WTC11 (cell line): ENCODE measurements around the gene PSMF1.

ENCODE experiments used
- CTCF ChIP-seq: fragments of 200-600 bp; IDR thresholded peaks from 2 replicates; pipeline ENCODE4 v1.8.0; 2022; ENCODE audit warnings: antibody characterized with exemption
- RORB ChIP-seq: fragments of 250-450 bp; sonication (Bioruptor Pico); IDR thresholded peaks from 2 replicates; pipeline ENCODE4 v1.9.0; 2021; ENCODE audit warnings: mild to moderate bottlenecking
- TCF7 ChIP-seq: sonication (generic); formaldehyde crosslinking; IDR thresholded peaks from 2 replicates; pipeline ENCODE4 v1.8.0; 2022; ENCODE audit warnings: mild to moderate bottlenecking, low read depth, missing genetic modification reagents, moderate library complexity
- ZMAT4 ChIP-seq: fragments of 250-450 bp; sonication (Bioruptor Pico); IDR thresholded peaks from 2 replicates; pipeline ENCODE4 v1.9.0; 2021; ENCODE audit warnings: mild to moderate bottlenecking
- TF ChIP-seq, protein P1 (sequence below): sonication (generic); formaldehyde crosslinking; IDR thresholded peaks from 2 replicates; pipeline ENCODE4 v1.8.1; 2022; ENCODE audit warnings: missing genetic modification reagents, borderline replicate concordance

GRCh38 chr20:1163105-1163504, 44.7 kb downstream of the PSMF1 start:
- TF ChIP-seq CTCF, result no peak
- TF ChIP-seq, protein P1, sequence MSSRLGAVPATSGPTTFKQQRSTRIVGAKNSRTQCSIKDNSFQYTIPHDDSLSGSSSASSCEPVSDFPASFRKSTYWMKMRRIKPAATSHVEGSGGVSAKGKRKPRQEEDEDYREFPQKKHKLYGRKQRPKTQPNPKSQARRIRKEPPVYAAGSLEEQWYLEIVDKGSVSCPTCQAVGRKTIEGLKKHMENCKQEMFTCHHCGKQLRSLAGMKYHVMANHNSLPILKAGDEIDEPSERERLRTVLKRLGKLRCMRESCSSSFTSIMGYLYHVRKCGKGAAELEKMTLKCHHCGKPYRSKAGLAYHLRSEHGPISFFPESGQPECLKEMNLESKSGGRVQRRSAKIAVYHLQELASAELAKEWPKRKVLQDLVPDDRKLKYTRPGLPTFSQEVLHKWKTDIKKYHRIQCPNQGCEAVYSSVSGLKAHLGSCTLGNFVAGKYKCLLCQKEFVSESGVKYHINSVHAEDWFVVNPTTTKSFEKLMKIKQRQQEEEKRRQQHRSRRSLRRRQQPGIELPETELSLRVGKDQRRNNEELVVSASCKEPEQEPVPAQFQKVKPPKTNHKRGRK (CRISPR knock-in tag), result no peak
- TF ChIP-seq TCF7 (CRISPR knock-in tag), result no peak
- no peak for TF ChIP-seq RORB (CRISPR knock-in tag)
- TF ChIP-seq ZMAT4 (CRISPR knock-in tag), result no peak
